ENCODE data around the gene CROCC2. TPM values are rescaled to one million over a fixed set of nuclear protein-coding genes. Genes with fewer than 3 reads are reported as not detected.

The CROCC2 gene
- total and polyA plus RNA-seq, 10 of the 15 experiments (the other 5 are each of a cell fraction or from before 2014, with no cell fraction given): not detected

DNA sequence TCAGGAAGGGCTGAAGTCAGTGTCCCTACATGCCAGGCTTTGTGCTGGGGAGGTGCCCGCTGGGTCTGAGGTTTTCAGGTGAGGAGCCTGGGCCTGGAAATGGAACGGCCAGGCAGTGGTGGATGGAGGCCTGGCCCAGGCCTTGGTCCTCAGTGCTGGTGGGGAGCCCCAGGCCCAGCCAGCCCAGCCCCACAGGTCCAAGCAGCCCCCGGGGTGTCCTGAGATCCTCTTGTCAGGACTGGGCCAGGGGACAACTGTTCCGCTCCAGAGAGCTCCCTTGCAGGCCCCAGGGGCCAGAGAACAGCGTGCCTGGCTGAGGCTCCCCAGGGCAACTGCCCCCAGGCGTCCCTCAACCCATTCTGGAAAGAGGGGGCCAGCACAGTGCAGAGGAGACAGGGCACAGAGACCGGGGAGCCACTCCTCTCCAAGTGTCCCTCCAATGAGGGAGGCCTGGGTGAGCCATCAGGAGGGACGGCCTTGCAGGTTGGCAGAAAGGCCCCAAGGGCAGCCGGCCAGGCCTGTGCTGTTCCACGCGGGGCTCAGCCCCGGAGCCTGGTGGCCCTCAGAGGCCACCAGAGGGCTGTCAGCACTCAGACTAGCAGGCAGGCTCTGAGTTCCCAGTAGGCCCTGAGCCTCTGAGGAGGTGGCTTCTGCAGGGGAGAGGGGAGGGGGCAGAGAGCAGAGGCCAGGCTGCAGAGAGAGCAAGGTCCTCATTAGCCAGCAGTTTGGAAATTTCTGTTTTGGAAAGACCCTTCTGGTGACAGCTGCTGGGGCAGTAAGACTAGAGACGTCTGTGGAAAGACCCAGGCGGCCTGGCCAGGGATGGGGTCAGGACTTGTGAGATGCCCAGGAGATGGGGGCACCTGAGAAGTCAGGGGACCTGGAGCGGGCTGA, 62.8 kb downstream of the CROCC2 start:
- in situ Hi-C loops (cut with MboI) (no loop called here), intact Hi-C loops (cut with micrococcal nuclease; ENCODE audit: unreplicated experiment) (no loop called here)
- no peaks in the 10 kb centered on the region for H3K9me3 ChIP-seq (replicated peaks; ENCODE audit: control insufficient read depth, insufficient read depth, low read length)
- CTCF ChIA-PET: no interaction called here
- no peaks in the 10 kb centered on the region for H3K4me1 ChIP-seq (ENCODE audit: control insufficient read depth, insufficient read depth, low read length)
- no peaks in the 10 kb centered on the region for H3K79me2 ChIP-seq (ENCODE audit: control insufficient read depth, insufficient read depth, low read length)
- POLR2A ChIA-PET: no interaction called here
- no peaks in the 10 kb centered on the region for H4K20me1 ChIP-seq (ENCODE audit: control insufficient read depth, insufficient read depth)
- BruUV-seq (replicated peaks): no TSS peak
- no peak overlapping the region for H3K4me2 ChIP-seq (ENCODE audit: control insufficient read depth, insufficient read depth)
- RAD21 ChIA-PET (ENCODE audit: unreplicated experiment): no interaction called here
- no peak overlapping the region for H2AFZ ChIP-seq (ENCODE audit: control insufficient read depth, low read depth, low read length)
- DNase-seq (ENCODE audit: low read depth, low spot score) (no peak), ATAC-seq (peak; percentile 70), FAIRE-seq (no peak)
- H3K4me3 ChIP-seq: no peak overlapping the region
- 51% methylated on average over 15 of the region's 15 CpGs for WGBS (ENCODE audit: insufficient coverage, insufficient replicate concordance, low lambda C conversion rate, missing lambda C conversion rate)
- no peaks in the 10 kb centered on the region; a peak in 1 of 4 replicates for H3K27me3 ChIP-seq (replicated peaks in 1 of 2; ENCODE audit: control insufficient read depth in 2 of 2, insufficient read depth in 2 of 2, low read length in 1 of 2)
- no peak overlapping the region for H3K9ac ChIP-seq (ENCODE audit: control insufficient read depth, insufficient read depth, low read length)
- no peak for TF ChIP-seq POLR2AphosphoS2 (IDR thresholded peaks at IDR 0.05; ENCODE audit: low read depth, low read length)
- TF ChIP-seq, protein P1, sequence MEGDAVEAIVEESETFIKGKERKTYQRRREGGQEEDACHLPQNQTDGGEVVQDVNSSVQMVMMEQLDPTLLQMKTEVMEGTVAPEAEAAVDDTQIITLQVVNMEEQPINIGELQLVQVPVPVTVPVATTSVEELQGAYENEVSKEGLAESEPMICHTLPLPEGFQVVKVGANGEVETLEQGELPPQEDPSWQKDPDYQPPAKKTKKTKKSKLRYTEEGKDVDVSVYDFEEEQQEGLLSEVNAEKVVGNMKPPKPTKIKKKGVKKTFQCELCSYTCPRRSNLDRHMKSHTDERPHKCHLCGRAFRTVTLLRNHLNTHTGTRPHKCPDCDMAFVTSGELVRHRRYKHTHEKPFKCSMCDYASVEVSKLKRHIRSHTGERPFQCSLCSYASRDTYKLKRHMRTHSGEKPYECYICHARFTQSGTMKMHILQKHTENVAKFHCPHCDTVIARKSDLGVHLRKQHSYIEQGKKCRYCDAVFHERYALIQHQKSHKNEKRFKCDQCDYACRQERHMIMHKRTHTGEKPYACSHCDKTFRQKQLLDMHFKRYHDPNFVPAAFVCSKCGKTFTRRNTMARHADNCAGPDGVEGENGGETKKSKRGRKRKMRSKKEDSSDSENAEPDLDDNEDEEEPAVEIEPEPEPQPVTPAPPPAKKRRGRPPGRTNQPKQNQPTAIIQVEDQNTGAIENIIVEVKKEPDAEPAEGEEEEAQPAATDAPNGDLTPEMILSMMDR (IDR thresholded peaks at IDR 0.05 in 2 of 3, conservative IDR thresholded peaks at IDR 0.05 in 1 of 3; ENCODE audit: control insufficient read depth in 2 of 3, extremely low read depth in 1 of 3, insufficient read depth in 1 of 3, low read depth in 3 of 3, low read length in 3 of 3): peak in 1 of 3 experiments; percentile 15; a peak in 1 of 6 replicates
- TF ChIP-seq RAD21 (IDR thresholded peaks at IDR 0.05; ENCODE audit: insufficient read depth, low read depth, low read length): no peak
- no peak overlapping the region for H3K27ac ChIP-seq (ENCODE audit: control insufficient read depth, insufficient read depth)
- SMC1A ChIA-PET (ENCODE audit: uncharacterized antibody, unreplicated experiment): no interaction called here
- H3K36me3 ChIP-seq (ENCODE audit: control insufficient read depth in 2 of 2, insufficient read depth in 2 of 2, low read length in 1 of 2): no peaks in the 10 kb centered on the region

DNA sequence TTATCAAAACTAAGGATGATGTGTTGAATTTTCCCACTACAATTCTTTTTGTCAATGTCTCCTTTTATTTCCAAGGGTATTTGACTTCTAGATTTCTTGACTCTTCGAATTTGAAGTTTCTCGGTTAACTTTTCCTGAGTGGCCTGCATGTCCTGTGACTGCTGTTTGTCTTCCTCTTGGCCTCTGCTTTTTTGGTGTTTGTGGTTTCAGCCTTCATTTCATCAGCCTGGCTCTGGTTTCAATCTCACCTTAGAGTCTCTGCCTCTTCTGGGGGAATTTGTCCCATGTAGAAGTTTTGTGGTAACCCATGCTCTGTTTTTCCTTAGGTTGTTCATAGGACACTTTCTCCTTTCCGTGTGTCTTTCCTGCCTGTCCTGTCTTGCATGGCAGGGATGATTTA, 64.0 kb downstream of the CROCC2 start:
- Histone ChIP-seq H3K36me3 (ENCODE audit: control insufficient read depth in 2 of 2, insufficient read depth in 2 of 2, low read length in 1 of 2) (no peaks in the 10 kb centered on the region), H3K4me3 (no peak overlapping the region), H3K27me3 (replicated peaks in 1 of 2; ENCODE audit: control insufficient read depth in 2 of 2, insufficient read depth in 2 of 2, low read length in 1 of 2) (no peaks in the 10 kb centered on the region; a peak in 1 of 4 replicates), H3K27ac (ENCODE audit: control insufficient read depth, insufficient read depth) (no peak overlapping the region), H4K20me1 (ENCODE audit: control insufficient read depth, insufficient read depth) (no peaks in the 10 kb centered on the region), H3K9me3 (replicated peaks; ENCODE audit: control insufficient read depth, insufficient read depth, low read length) (no peaks in the 10 kb centered on the region), H2AFZ (ENCODE audit: control insufficient read depth, low read depth, low read length) (no peak overlapping the region), H3K9ac (ENCODE audit: control insufficient read depth, insufficient read depth, low read length) (no peak overlapping the region), H3K4me1 (ENCODE audit: control insufficient read depth, insufficient read depth, low read length) (no peaks in the 10 kb centered on the region), H3K79me2 (ENCODE audit: control insufficient read depth, insufficient read depth, low read length) (no peaks in the 10 kb centered on the region), H3K4me2 (ENCODE audit: control insufficient read depth, insufficient read depth) (no peak overlapping the region)
- ChIA-PET SMC1A (ENCODE audit: uncharacterized antibody, unreplicated experiment) (no interaction called here), POLR2A (no interaction called here), RAD21 (ENCODE audit: unreplicated experiment) (no interaction called here), CTCF (interaction anchor here (0.6 kb wide), 1 partner anchor 543 kb away, joined by 3 read pairs; no protein-coding TSS in a partner anchor)
- intact Hi-C loops (cut with micrococcal nuclease; ENCODE audit: unreplicated experiment): no loop called here
- in situ Hi-C loops (cut with MboI): no loop called here
- 58% methylated on average over 3 of the region's 3 CpGs for WGBS (ENCODE audit: insufficient coverage, insufficient replicate concordance, low lambda C conversion rate, missing lambda C conversion rate)
- FAIRE-seq (no peak), DNase-seq (ENCODE audit: low read depth, low spot score) (no peak), ATAC-seq (no peak)
- no TSS peak for BruUV-seq (replicated peaks)
- TF ChIP-seq ASH2L (IDR thresholded peaks at IDR 0.05; ENCODE audit: borderline replicate concordance, low read depth) (no peak), MEF2B (IDR thresholded peaks at IDR 0.05; ENCODE audit: partially characterized antibody, poor library complexity, severe bottlenecking) (no peak), RB1 (IDR thresholded peaks at IDR 0.05; ENCODE audit: borderline replicate concordance) (no peak), CBX5 (IDR thresholded peaks at IDR 0.05; ENCODE audit: low read depth) (no peak), SMC3 (IDR thresholded peaks at IDR 0.05; ENCODE audit: borderline replicate concordance, low read length) (no peak)
- TF ChIP-seq, protein P2, sequence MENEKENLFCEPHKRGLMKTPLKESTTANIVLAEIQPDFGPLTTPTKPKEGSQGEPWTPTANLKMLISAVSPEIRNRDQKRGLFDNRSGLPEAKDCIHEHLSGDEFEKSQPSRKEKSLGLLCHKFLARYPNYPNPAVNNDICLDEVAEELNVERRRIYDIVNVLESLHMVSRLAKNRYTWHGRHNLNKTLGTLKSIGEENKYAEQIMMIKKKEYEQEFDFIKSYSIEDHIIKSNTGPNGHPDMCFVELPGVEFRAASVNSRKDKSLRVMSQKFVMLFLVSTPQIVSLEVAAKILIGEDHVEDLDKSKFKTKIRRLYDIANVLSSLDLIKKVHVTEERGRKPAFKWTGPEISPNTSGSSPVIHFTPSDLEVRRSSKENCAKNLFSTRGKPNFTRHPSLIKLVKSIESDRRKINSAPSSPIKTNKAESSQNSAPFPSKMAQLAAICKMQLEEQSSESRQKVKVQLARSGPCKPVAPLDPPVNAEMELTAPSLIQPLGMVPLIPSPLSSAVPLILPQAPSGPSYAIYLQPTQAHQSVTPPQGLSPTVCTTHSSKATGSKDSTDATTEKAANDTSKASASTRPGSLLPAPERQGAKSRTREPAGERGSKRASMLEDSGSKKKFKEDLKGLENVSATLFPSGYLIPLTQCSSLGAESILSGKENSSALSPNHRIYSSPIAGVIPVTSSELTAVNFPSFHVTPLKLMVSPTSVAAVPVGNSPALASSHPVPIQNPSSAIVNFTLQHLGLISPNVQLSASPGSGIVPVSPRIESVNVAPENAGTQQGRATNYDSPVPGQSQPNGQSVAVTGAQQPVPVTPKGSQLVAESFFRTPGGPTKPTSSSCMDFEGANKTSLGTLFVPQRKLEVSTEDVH (IDR thresholded peaks at IDR 0.05; ENCODE audit: low read depth, partially characterized antibody): no peak

Data from GM12878 (cell line).